ENCODE measurements around the gene SLC37A4. TPM values are rescaled to one million over a fixed set of nuclear protein-coding genes. Genes with fewer than 3 reads are reported as not detected.

Gene SLC37A4
- polyA plus RNA-seq, 1 of the 3 experiments (the other 2 are of a cell fraction) = 21.8 TPM

- TF ChIP-seq RXRA (IDR thresholded peaks at IDR 0.05; ENCODE audit: borderline replicate concordance, low read depth) (no peak), TCF12 (IDR thresholded peaks at IDR 0.05) (no peak), USF2 (IDR thresholded peaks at IDR 0.05; ENCODE audit: borderline replicate concordance, low read depth, low read length) (no peak), REST (IDR thresholded peaks at IDR 0.05; ENCODE audit: low read depth, low read length) (no peak), FOXM1 (IDR thresholded peaks at IDR 0.05; ENCODE audit: low read depth) (no peak), EZH2phosphoT487 (IDR thresholded peaks at IDR 0.05; ENCODE audit: borderline replicate concordance, low read depth) (no peak), NRF1 (IDR thresholded peaks at IDR 0.05; ENCODE audit: low read depth, low read length) (no peak), ELF1 (IDR thresholded peaks at IDR 0.05) (no peak), TAF1 (IDR thresholded peaks at IDR 0.05; ENCODE audit: borderline replicate concordance, low read depth, low read length) (no peak), GABPA (IDR thresholded peaks at IDR 0.05; ENCODE audit: low read depth) (no peak), POLR2AphosphoS5 (IDR thresholded peaks at IDR 0.05; ENCODE audit: low read depth, low read length) (no peak), MXI1 (IDR thresholded peaks at IDR 0.05; ENCODE audit: low read depth, low read length) (no peak), SMC3 (IDR thresholded peaks at IDR 0.05; ENCODE audit: low read depth, low read length) (no peak), IRF3 (IDR thresholded peaks at IDR 0.05; ENCODE audit: low read depth, low read length) (no peak), CHD2 (IDR thresholded peaks at IDR 0.05; ENCODE audit: low read length, partially characterized antibody) (no peak), GATA2 (CRISPR knock-in tag; IDR thresholded peaks at IDR 0.05) (no peak)
- TF ChIP-seq, protein P1, sequence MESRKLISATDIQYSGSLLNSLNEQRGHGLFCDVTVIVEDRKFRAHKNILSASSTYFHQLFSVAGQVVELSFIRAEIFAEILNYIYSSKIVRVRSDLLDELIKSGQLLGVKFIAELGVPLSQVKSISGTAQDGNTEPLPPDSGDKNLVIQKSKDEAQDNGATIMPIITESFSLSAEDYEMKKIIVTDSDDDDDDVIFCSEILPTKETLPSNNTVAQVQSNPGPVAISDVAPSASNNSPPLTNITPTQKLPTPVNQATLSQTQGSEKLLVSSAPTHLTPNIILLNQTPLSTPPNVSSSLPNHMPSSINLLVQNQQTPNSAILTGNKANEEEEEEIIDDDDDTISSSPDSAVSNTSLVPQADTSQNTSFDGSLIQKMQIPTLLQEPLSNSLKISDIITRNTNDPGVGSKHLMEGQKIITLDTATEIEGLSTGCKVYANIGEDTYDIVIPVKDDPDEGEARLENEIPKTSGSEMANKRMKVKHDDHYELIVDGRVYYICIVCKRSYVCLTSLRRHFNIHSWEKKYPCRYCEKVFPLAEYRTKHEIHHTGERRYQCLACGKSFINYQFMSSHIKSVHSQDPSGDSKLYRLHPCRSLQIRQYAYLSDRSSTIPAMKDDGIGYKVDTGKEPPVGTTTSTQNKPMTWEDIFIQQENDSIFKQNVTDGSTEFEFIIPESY (IDR thresholded peaks at IDR 0.05; ENCODE audit: borderline replicate concordance, low read depth) = no peak
- TF ChIP-seq, protein P2, sequence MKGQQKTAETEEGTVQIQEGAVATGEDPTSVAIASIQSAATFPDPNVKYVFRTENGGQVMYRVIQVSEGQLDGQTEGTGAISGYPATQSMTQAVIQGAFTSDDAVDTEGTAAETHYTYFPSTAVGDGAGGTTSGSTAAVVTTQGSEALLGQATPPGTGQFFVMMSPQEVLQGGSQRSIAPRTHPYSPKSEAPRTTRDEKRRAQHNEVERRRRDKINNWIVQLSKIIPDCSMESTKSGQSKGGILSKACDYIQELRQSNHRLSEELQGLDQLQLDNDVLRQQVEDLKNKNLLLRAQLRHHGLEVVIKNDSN (IDR thresholded peaks at IDR 0.05; ENCODE audit: borderline replicate concordance, low read depth) = no peak
- TF ChIP-seq, protein P3, sequence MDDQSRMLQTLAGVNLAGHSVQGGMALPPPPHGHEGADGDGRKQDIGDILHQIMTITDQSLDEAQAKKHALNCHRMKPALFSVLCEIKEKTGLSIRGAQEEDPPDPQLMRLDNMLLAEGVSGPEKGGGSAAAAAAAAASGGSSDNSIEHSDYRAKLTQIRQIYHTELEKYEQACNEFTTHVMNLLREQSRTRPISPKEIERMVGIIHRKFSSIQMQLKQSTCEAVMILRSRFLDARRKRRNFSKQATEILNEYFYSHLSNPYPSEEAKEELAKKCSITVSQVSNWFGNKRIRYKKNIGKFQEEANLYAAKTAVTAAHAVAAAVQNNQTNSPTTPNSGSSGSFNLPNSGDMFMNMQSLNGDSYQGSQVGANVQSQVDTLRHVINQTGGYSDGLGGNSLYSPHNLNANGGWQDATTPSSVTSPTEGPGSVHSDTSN (IDR thresholded peaks at IDR 0.05) = no peak
- TF ChIP-seq, protein P4, sequence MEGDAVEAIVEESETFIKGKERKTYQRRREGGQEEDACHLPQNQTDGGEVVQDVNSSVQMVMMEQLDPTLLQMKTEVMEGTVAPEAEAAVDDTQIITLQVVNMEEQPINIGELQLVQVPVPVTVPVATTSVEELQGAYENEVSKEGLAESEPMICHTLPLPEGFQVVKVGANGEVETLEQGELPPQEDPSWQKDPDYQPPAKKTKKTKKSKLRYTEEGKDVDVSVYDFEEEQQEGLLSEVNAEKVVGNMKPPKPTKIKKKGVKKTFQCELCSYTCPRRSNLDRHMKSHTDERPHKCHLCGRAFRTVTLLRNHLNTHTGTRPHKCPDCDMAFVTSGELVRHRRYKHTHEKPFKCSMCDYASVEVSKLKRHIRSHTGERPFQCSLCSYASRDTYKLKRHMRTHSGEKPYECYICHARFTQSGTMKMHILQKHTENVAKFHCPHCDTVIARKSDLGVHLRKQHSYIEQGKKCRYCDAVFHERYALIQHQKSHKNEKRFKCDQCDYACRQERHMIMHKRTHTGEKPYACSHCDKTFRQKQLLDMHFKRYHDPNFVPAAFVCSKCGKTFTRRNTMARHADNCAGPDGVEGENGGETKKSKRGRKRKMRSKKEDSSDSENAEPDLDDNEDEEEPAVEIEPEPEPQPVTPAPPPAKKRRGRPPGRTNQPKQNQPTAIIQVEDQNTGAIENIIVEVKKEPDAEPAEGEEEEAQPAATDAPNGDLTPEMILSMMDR (IDR thresholded peaks at IDR 0.05) = no peak
- DNase-seq = no peak
- ChIA-PET CTCF (interaction anchor here (1.2 kb wide), 1 partner anchor 49 kb away, joined by 4 read pairs; no protein-coding TSS in a partner anchor), POLR2A (no interaction called here)
- Histone ChIP-seq H3K4me3 (ENCODE audit: low read depth in 2 of 2, low read length in 1 of 2) (no peak overlapping the region), H3K4me1 (ENCODE audit: control insufficient read depth in 1 of 2, insufficient read depth in 2 of 2, low read depth in 1 of 2, low read length in 1 of 2) (no peaks in the 10 kb centered on the region), H3K9me3 (no peaks in the 10 kb centered on the region), H4K20me1 (ENCODE audit: insufficient read depth) (no peaks in the 10 kb centered on the region), H3K9ac (no peak overlapping the region), H3K36me3 (replicated peaks in 1 of 2; ENCODE audit: control insufficient read depth in 1 of 2, insufficient read depth in 2 of 2, low read length in 1 of 2) (no peaks in the 10 kb centered on the region), H3K4me2 (no peak overlapping the region), H3F3A (replicated peaks; ENCODE audit: insufficient read depth) (no peaks in the 10 kb centered on the region), H3K27me3 (ENCODE audit: insufficient read depth) (no peaks in the 10 kb centered on the region; the same call in 1 of the 2 replicates), H3K27ac (ENCODE audit: low read depth in 2 of 2, low read length in 1 of 2) (no peak overlapping the region), H3K9me2 (no peaks in the 10 kb centered on the region), H2AFZ (ENCODE audit: low read depth) (no peak overlapping the region), H3K79me2 (ENCODE audit: insufficient read depth) (no peaks in the 10 kb centered on the region)
- 65% methylated on average over 9 of the region's 9 CpGs for WGBS (ENCODE audit: low lambda C conversion rate)
These were observed 51.2 kb downstream of the SLC37A4 start for GRCh38 chr11:118979434-118979833.
